Raji (cell line): ENCODE measurements around the gene DLGAP4.

Experiments
- POLR2A ChIP-seq: IDR thresholded peaks from 2 replicates; pipeline ENCODE4 v1.6.1; 2011; ENCODE audit warnings: low read depth, low read length, control low read depth; ENCODE audit not compliant: insufficient read depth

The DLGAP4 gene

GRCh38 chr20:36574366-36575135 lies 268.4 kb downstream of the DLGAP4 start:
- no peak for TF ChIP-seq POLR2A

- no peak for TF ChIP-seq POLR2A
Measured at GRCh38 chr20:36576081-36576445, 269.9 kb downstream of the DLGAP4 start.
